GM21526 (cell line): ENCODE measurements around the gene BMP2K.
A peak's percentile ranks its signal among the peaks of the same experiment; 100 is the strongest.

ENCODE experiments used
- ATAC-seq: cut with Tn5 transposase; IDR thresholded peaks from one replicate; pipeline ENCODE4 v1.9.1; 2021; ENCODE audit warnings: moderate library complexity; ENCODE audit not compliant: unreplicated experiment, low FRiP score

BMP2K gene

DNA sequence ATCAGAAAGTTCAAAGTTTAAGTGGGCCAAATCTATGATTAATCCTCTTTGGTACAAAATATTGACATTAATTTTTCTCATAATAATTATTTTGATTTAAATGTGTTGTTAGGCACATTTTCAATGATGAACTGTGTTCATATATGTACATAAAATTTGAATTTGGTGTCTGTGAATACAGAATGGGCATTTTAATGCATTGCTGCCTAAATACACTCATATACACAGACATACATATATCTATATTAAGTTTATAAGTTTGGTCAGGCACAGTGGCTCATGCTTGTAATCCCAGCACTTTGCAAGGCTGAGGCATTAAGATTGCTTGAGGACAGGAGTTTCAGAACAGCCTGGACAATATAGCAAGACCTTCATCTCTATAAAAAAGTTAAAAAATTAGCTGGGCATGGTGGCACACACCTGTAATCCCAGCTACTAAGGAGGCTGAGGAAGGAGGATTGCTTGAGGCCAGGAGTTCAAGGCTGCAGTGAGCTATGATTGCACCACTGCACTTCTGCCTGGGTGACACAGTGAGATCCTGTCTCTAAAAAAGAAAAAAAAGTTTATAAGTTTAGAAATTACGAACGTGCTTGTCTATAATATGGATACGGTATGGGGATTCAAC, 12.3 kb upstream of the BMP2K start:
- no peak for ATAC-seq

DNA sequence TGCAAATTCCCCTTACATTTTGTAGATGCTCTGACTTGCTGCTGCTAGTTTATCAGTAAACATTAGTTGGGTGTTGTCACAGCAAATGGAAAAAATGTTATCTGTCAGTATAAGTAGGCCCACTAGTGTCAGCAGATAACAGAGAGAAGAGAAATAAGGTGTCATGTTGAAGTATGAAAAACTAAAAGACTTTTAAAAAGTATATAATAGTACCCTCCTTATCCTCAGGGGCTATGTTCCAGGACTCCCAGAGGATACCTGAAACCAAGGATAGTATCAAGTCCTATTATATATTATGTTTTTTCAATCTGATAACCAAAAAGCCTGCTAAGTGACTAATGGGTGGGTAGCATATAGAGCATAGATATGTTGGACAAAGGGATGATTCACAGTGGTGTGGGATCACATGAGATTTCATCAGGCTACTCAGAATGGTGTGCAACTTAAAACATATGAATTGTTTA, 11.6 kb upstream of the BMP2K start:
- no peak for ATAC-seq

DNA sequence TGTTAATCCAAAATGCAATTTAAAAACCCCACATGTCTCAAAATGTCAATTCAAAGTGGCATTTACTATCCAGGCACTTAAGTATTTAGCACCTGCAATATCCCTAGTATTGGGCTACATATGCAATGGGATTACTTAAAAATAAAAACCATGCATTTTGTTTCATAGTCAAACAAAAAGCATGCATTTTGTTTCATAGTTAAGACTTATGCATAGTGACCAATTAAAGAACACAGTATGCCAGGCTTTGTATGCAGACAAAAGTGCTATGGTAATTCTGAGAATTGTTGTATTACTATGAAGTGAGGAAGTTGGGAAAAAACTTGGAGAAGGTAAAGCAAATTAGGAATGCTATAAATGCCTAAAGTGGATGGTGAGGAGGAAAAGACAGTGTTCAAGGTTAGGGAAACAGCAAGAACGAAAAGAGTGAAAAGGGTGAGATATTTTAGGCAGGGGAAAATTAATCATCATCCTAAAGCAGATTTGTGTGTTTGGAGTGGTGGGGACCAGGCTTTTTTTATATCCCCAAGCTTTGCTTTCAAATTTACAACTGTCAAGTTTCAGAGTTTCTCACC, 10.6 kb upstream of the BMP2K start:
- no peak for ATAC-seq

DNA sequence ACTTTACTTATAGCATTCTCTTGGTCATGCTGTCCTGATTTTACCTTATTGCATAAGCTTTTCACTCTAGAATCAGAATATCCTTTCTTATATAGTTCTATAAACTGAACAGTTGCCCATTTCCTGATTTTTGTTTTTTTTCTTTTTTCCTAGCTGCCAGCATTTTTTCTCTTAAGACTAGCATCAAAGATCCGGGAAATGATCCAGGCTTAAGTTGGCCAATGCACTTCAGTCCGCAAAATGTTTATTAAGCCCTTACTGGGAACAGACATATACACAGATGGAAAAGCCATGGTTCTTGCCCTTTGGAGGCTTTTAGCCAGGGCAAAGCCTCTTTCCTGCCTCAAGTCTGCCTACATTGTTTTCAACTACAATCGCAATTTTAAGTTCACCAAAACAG, 10.1 kb upstream of the BMP2K start:
- no peak for ATAC-seq

DNA sequence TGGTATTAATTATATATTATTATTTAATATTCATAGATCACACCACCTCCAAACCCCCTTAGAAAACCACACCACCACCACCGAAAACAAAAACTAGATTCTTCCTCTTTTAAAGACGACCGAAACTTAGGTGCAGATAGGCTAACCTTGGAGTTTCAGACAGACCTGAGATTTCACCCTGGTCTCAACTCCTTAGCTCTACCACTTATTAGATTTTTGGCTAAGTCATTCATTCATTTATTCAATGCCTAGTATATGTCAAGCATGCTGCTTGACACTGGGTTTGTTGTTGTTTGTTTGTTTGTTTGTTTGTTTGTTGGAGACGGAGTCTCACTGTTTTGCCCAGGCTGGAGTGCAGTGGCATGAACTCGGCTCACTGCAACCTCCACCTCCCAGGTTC, 9.5 kb upstream of the BMP2K start:
- ATAC-seq: peak; percentile 86

DNA sequence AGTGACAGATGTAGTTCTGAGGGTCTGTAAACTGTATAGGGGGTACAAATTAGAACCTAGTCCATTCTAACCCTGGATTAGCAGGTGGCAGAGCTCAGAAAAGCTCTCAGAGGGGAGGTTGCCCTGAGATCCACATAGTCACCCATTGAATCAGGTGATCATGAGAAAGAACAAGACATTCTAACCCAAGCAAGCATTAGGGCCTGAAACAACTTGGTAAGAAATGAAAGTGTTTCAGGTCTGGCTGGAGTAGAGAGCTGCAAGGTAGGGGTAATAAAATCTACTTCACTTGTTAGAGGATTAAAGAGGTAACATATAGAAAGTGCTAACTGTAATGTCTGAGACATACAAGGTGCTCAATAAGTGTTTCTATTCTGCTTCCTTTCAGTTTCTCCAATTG, 8.8 kb upstream of the BMP2K start:
- peak; percentile 78 for ATAC-seq

DNA sequence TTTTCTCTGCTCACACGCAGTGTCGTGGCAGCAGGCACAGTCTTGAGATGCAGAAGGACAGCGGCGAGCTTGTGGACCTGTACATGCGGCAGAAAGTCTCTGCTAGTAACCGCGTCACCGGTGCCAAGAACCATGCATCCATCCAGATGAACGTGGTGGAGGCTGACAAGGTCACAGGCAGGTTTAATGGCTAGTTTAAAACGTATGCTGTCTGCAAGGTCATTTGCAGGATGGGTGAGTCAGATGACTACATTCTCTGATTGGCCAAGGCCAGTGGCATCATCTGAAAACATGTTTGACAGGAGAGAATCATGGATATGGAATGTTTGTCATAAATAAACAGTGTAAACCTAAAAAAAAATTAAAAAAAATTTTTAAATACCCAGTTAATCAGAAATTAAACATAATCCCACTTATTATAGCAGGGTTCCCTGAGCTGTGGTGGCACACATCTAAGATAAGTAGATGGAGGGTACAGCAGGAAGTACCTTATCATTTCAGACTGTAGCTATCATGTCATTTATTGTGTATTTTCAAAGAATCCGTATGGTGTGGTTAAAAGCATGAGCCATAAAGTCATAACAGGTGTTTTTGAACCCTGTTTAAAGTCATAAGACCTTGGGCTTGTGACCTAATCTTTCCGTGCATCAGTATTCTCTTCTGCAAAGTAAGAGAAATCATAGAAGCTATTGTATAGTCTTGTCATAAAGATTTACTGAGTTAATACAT, 7.5 kb upstream of the BMP2K start:
- ATAC-seq: no peak

DNA sequence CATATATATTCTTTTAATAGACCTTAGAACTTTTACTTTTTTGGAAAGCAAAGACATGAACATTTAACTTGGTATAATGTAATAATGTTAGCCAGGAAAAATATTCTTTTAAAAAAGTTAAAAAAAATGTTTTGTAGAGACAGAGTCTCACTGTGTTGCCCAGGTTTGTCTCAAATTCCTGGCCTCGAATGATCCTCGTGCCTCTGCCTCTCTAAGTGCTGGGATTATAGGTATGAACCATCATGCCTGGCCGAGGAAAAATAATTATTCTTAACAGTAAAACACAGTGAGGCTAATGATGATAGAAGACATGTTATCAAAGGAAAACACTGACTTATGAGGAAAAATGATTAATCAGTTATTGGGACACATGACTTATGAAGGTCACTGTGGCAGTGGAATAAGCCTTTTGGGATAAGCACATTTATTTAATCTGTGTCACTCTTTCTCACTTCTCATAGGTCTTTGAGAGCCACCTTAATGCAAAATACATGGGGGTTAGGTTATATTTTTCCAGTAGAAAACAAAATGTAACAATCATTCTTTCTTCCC, 6.0 kb upstream of the BMP2K start:
- no peak for ATAC-seq

DNA sequence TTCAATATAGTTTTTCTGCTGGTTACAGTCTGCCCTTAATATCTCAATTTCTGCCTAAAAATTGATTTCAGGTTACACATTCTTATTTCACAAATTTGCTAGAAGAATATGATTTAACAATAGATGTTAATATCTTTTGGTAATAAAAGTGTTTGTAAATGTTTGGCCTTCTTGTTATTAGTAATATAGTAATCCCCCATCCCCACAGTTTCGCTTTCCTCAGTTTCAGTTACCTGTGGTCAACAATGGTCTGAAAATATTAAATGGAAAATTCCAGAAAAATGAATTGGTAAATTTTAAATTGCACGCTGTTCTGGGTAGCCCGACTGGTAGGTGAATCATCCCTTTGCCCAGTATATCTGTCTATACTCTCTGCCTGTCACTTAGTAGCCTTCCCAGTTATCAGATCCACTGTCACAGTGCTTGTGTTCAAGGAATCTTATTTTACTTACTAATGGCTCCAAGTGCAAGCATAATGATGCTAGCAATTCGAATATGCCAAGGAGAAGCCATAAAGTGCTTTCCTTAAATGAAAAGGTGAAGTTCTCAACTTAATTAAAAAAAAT, 3.5 kb upstream of the BMP2K start:
- no peak for ATAC-seq

DNA sequence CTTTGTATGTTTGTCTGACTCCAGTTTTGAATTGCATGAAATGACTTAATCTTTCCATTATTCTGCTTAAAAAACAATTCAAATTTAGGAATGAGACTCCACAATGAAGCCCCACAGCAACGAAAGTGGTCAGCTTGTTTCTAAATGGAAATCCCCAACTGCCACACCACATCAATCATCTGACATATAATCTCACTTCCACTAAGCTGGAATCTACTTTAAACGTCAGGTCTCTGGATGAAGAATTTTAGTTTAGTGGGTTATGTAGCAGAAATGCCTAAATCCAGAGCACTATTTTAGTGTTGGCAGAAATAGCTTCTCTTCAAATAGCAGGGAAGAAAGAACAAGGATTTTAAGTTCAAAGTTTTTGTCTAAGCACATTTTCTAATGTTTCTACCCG, 1.7 kb upstream of the BMP2K start:
- ATAC-seq: no peak

DNA sequence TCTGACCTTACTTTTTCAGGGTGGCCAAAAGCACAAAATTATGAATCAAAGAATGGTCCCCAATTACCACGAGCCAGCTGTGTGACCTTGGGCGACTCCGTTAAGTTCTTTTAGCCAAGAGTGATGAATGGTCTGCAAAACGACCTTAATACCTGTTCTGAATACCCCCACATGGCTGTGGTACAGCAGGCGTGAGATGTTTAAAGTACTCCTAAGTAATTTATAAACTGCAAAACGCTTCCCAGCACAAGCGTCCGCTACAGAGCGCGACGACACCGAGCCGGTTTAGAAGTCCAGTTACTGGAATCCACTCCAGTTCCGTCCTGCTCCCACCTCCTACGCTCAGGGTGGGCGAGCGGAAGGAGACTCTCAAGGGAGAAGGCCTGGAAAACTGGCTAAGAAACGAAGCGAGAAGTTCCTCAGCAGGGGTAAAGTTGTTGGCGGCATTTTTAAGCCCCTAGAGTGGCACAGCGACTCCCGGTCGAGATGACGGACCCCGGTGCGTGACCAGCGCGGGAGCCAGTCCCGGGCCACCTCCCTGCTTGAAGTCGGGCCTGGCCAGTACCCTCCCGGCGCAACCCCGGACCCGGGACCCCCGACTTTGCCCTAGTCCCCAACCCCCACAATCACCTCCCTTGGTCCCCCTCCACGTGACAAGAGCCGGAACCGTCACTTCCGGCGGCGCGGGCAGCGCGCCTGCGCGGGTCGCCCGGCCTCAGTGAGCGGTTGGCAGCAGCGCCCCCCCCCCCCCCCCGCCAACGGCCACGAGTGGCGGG, 659 bp upstream of the BMP2K start:
- peak; percentile 55 for ATAC-seq

DNA sequence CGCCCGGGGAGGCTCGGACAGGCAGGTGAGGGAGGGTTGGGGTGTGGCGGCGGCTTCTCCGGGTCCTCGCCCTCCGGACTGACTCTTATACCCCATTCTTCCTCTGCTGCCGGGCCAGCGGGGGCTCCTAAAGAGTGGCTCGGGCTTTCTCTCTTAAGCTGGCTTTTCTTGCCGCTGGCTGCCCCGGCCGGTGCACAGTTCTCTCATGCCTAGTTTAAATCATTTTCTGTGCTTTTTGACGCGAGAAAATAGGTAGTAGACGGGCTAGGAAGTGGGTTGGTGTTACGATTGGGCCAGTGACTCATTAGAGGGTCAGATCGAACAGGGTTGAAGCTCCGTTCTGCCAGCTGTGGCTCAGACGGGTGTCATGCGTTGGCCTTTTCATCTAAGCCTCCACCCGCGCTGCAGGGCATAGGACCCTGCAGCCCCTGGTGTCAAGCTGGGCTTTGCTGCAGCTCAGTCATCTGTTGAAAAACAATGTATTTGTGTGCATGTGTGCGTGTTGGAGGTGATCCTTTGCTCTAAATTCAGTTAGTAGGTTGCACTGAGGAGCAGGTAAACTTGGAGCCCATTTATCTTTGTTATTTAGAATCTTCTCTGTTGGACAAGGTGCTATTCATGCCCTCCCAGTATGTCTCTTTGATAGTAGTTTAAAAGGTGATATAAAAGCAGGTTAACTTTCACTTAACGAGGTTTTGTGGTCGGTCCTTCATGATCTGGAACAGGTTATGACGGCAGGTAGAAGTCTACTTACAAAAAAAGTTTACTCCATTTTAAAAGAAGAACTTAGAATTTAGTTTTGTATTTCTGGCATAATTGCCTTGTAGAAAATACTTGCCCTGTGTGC, 802 bp downstream of the BMP2K start:
- ATAC-seq: peak; percentile 32

DNA sequence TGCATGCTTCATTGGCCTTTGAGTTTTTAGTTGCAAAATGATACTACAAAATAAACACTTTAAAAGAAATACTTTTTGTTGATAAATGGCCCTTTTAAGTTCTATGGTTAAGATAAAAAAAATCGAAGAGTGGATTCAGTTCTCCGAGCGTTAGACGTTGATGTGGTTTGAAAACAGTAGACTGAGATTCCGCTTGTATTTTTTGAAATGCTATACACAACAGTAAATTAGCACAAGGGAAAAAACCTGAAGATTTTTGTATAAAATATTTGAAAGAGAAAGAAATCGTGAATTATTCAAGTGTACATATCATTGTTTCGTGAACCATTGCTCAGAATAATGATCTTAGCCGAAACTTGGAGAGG, 1.4 kb downstream of the BMP2K start:
- no peak for ATAC-seq

DNA sequence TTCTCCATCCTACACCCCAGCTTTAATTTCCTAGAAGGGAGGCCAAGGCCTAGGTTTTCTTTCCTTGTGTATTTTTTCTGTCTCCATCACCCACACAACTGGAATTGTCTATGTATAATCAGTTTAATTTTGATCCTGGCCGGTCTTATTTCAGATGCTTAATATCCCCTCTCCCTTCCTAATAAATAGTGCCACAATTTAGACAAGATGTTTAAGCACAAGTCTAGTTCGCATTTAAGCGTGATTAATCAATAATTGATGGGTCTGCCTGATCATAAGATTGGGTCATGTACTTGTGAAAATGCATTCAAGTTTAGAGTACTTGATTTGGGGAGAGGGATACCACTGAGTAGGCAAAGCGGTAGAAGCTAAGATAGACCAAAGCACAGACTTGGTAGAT, 2.4 kb downstream of the BMP2K start:
- ATAC-seq: no peak

DNA sequence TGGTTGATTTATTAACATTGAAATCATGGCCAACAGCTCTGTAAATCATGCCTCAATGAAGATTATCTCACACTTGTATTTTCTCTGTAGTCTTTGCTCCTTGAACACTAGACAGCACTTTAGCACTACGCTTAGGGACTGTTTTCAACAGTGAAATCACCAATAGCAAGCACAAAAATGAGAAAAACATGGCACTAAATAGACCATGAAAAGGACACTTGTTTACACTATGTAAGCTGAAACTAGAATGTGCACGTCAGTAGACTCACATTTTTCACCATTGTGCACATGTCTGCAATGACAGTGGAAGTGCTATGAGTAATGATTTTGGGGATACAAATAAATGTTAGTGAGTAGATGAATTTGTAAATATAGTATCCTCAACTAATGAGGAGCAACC, 3.1 kb downstream of the BMP2K start:
- no peak for ATAC-seq

DNA sequence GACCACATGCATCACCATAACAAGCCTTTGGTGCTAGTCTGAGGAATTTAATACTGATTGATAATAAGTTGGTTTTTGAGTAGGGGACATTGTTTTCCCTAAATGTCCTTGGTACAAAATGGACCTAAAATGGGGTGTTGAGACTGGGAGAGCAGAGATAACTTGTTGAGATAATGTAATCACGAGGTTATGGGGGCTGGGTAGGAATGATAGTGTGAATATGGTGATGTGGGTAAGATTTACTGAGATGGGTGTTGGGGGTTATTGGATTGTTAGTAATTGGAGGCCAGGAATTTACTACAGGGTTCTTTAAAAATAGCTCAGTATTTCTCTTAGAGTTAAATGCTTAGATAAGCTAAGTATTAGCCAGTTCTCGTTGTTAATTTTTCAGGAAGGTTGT, 3.9 kb downstream of the BMP2K start:
- ATAC-seq: no peak

DNA sequence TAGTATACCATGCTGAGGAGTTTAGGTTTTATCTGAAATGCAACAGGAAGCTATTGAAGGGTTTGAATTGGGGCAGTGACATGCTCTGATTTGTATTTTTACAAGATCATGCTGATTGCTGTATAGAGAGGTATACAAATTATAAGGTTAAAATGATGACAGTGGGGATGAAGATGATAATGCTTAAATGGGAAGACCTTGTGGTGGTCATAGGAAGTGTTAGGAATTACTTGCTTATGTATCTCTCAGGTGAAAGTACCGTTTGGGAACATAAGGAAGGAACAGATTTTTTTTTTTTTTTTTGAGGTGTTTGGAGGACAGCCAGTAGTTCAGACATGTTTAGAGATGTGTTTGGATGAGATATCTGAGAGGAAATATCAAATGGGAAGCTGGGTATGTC, 5.0 kb downstream of the BMP2K start:
- no peak for ATAC-seq

DNA sequence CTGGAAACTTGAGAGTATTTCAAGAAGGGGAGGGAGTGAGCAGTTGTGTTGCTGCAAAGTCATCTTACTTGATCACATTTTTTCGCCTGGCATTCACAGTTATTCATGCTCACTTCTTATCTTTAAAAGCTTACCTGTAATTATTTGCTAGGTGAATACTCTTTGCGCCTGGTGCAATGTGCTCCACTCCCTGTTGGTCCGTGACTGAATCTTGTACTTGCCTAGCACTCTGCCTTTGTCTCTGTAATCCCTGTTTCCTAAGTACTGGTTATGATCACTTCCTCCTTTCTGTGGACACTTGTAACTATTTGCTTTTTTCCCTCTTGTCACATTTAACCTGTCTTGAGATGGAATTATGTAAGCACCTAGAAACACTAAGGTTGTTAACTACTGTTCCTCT, 5.8 kb downstream of the BMP2K start:
- no peak for ATAC-seq

DNA sequence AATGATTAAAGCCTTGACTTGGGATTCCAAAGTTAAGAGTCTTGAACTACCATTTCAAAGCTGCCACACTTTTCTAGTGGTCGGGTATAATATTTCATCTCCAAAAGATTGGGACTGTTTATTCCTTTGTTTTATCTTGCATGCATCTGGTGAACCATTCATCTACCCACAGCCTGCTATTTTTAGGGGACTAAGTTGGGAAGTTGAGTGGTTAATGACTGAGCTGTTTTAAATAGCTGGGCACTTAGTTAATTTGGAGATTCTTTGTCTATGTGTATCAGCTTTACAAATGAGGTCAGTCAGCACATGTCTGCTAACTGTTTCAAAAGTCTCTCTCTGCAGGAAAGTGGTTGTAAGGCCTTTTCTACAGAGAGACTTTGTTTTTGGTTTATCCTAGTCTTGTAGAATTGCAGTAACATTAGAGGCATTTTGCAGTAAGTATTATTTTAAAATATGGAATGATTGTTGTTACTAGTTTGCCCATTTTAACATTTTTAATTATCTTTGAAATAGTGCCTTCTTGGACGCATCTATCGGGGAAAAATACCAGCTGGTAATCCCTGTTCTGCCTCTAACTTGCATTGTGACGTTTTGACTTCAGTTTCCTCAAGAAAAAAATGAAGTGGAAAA, 8.2 kb downstream of the BMP2K start:
- ATAC-seq: no peak
